ENCODE measurements around the gene GSTP1.
A peak's percentile ranks its signal among the peaks of the same experiment; 100 is the strongest.

The GSTP1 gene

DNA sequence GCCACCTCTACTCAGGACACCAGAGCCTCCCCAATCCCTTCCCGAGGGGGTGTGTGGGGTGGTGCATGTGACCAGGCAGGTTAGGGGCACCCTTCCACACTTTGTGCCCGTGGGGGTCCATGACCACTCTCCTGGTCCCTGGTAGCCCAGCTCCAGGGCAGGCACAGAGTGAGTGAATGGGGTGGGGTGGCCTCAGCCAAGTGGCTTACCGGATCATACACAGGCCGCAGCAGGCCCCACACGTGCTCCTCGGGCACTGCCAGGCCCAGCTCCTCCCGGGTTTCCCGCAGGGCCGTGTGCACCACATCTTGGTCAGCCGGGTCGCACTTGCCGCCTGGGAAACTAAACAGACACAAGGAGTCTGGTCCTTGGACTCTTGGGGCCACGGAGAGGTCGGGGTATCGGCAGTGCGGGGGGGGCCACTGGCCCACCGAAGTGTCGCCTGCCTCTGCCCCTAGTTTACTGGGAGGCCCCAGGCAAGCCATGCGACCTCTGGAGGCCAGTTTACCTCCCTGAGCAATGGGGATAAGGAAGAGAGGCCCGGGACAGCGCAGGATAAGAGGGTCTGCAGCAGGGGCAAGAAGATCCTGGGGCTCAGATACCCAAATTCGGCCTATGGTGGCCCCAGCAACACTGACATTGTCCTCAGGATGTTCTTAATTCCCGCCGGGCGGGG is 45.2 kb downstream of the GSTP1 start:
- no peak for DNase-seq (ENCODE audit: low read depth in 2 of 3, low spot score in 1 of 3)

- DNase-seq (ENCODE audit: low read depth in 2 of 3, low spot score in 1 of 3), result peak; percentile 80 to 86 (median 85)
These were observed 46.0 kb downstream of the GSTP1 start, which contains the start of gene NUDT8 for GRCh38 chr11:67629386-67630227. NUDT8 (minus strand) TSS chr11:67629937; CDS start chr11:67629911, 26 bp downstream.

DNA sequence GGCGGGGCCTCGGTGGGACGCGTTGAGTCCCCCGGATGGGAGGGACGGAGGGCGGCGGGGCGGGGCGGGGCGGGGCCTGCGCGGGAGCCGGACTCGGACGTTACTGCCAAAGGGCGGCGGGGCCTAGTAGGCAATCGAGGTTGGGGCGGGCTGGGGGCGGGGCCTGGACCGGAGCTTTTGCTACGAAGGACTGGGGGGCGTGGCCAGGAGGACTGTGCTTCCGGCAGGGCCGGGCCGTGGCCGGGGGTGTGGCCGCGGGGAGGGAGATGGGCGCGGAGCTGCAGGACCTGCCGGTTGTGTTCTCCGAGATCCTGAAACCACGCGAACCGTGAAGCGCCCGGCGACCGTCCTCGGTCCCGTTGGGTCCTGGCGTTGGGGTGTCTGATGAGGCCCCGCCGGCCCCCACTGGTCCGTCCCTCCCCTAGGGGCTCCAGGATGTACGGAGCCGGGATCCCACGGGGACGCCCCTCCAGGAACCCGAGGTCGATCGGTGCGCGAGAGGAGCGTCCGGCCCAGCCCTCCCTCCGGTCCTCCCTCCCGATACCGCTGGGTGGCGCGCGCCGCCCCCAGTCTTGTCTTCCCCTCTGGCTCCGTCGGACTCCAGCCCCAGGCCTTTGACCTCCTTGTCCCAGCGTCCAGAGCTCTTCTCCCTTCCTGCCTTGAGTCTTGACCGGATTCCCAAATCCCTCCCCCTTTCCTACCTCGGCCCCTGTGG is 46.8 kb downstream of the GSTP1 start:
- DNase-seq (ENCODE audit: low read depth in 2 of 3, low spot score in 1 of 3), result peak; percentile 94 to 98 (median 96)

GRCh38 chr11:67630943-67631331 is 47.3 kb downstream of the GSTP1 start:
- DNase-seq (ENCODE audit: low read depth in 2 of 3, low spot score in 1 of 3), result no peak

- DNase-seq (ENCODE audit: low read depth in 2 of 3, low spot score in 1 of 3), result no peak
These were observed 47.8 kb downstream of the GSTP1 start for GRCh38 chr11:67631411-67631810.

DNA sequence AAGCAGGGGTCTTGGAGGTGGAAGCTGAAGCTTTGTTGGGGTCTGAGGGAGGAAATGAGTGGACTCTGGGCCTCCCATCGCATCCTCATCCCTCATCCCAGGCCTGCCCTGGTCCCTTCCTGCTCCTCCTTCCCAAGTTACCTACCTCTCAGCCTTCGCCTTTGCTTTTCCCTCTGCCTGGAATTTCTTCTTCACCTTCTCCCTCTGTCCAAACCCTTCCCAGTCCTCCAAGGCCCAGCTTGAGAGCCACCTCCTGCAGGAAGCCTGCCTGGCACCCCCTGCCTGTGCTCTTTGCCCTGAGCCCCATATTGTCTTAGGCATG is 48.2 kb downstream of the GSTP1 start:
- DNase-seq (ENCODE audit: low read depth in 2 of 3, low spot score in 1 of 3), result no peak

- no peak for DNase-seq (ENCODE audit: low read depth in 2 of 3, low spot score in 1 of 3)
These were observed 48.8 kb downstream of the GSTP1 start for GRCh38 chr11:67632175-67632981.

- DNase-seq (ENCODE audit: low read depth in 2 of 3, low spot score in 1 of 3), result no peak
These were observed 49.6 kb downstream of the GSTP1 start for GRCh38 chr11:67632982-67633755.

- no peak for DNase-seq (ENCODE audit: low read depth in 2 of 3, low spot score in 1 of 3)
These were observed 50.2 kb downstream of the GSTP1 start for GRCh38 chr11:67633758-67634365.

DNA sequence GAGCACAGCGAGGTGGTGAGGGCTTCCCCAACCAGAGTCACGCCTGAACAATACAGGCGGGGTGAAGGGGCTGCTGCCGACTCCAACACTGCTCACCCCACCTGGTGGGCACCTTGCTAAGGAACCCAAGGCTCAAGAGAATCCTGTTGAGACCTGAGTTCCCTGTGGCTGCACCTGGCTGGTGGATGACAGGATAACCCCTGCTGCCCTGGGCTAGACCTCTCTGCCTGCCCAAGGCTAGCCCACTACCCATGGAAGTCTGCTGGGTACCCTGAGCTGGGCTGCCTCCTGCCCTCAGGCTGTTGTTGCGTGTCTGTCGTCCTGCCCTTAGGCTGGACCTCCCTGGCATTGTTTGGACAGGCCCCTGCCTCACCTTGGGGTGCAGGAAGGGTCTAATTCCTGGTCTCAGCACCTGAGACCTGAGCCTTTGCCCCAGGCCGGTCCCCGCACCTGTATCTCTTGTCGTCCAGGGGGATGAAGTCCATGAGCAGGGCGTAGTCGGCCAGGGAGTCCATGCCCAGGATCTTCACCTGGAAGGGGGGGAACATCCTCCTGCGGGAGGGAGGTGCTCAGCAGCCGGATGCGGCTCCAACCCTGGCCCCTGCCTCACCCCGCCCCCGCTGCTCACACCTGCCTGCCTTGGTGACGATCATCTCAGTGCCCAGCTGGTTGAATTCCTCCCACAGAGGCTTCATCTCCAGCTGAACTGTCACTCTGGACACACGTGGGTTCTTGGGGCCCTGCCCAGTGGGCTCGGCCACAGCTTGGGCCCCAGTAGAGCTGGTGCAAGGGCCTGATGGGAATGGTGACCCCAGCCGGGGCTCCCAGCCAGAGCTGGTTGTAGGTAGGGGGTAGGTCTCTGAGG is 51.0 kb downstream of the GSTP1 start:
- DNase-seq (ENCODE audit: low read depth in 2 of 3, low spot score in 1 of 3), result no peak

GRCh38 chr11:67635231-67635521 is 51.6 kb downstream of the GSTP1 start:
- DNase-seq (ENCODE audit: low read depth in 2 of 3, low spot score in 1 of 3), result no peak

Data from stimulated activated CD4-positive, alpha-beta T cell treated with anti-CD3 and anti-CD28 coated beads, Interleukin-12 subunit alpha, Interleukin-12 subunit beta, amount 100 ng/mL, for 48 hours (primary cell).